ENCODE results near the gene DYRK1A.

Gene DYRK1A

DNA sequence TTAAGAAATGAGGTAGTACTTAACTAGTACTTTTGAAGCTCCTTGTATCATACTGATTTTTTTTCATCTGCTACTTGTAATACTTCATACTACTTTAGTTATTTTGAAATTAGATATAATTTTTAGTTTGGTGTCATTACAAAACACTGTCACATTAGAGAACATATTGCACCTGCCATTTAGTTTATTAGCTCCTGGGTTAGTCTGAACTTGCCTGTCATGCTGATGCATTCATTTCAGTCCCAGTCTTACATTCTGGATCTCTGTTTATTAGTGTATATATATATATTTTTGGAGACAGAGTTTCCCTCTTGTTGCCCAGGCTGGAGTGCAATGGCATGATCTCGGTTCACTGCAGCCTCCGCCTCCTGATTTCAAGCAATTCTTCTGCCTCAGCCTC, 50.3 kb downstream of the DYRK1A start:
- no peak for DNase-seq (ENCODE audit: low read depth in 2 of 2)

DNA sequence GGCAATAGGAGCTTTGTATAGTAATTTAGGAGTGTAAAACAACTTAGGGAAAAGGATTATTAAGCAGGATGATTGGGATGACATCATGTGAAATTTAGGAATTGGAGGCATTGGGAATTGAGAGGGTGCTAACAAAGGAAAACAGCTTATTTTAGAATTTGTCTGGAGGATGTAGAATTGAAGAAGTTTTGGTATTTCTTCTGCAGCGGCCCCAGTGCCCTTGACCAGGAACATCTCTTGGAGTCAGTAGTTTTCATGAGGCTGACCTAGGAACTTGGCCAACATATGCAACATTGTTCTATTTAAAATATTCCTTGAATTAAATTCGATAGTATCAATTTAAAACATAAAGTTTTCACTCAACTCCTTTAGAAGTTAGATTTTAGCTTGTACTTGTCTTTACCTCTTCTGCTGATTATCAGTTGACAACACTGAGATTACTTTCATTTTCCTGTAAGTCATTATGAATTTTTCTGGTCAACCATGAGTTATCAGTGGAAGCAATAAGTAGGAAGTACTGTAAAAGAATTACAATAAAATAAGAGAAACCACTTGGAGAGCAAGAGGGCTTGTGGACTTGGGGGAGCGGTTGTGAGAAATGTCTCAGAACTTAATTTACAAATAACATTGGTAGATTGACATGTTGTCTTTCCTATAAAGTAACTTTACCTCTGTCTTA, 52.8 kb downstream of the DYRK1A start:
- no peak for DNase-seq (ENCODE audit: low read depth in 2 of 2)

DNA sequence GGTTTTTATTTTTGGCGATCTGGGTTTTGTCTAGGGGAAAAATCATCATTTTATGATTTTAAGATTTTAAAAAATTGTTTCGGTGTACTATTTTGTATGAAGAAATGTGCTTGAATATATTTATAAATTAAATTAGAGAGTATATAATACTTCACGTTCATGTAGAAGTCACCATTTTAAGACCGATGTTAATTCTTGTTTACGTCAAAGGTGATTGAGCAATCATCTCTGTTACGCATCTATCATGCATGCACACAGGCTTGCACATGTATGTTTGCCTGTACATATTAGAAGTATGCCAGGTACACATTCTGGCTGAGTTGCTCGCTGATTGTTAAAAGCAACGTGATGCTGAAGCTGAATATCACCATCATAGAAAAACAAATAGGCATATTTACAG, 54.7 kb downstream of the DYRK1A start:
- DNase-seq (ENCODE audit: low read depth in 2 of 2), result no peak

DNA sequence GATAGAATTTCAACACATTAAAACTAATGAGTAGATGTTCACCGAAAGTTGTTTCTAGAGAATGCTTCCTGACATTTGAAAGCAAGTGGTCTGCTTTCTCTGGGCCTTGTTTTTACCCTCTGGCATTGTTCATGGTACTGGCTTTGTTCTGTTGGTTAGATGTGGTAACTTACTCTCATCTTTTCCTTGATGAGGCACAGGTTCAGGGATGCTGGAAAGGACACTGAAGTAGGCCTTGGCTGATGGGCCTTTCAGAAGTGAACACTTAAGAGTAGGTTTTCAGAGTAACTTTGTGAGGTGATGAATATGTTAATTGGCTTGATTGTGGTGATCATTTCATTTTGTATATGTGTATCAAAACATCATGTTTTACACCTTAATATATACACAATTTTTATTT, 55.8 kb downstream of the DYRK1A start:
- DNase-seq (ENCODE audit: low read depth in 2 of 2), result no peak

DNA sequence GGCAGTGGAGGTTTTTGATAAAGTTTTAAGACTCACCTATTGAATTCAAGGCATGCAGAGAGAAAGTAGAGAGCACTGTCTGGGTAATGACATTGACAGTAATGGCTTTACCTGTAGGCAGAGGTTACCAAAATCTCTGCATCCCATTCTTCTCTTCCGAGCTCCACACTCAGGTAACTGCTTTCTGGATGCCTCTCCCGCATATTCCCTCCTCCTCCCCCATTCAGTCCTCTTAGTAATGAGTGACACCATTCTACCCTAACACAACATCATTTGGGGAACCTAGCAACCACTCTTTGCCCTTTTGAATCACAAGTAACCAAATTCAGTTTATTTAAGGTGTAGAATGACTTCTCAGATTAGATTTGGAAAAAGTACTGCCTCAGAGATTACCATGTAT, 56.5 kb downstream of the DYRK1A start:
- no peak for DNase-seq (ENCODE audit: low read depth in 2 of 2)

DNA sequence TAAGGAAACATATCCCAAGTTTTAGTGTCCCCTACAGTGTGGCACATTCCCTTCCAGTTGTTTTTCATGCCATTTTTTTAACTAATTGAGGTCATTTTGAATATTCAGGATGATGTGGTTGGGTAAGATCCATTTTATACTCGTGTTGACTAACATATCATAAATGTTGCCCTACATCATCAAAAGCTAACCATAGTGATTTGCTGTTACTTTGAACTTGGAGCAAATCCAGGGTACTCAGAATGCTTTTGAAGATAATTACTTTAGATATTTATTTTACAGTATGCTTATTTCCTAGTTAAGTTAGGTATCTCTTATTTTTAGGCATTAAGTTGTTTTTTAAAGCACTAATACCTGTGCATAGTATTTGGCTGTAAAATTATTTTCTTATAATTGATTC, 57.8 kb downstream of the DYRK1A start:
- DNase-seq (ENCODE audit: low read depth in 2 of 2), result no peak

DNA sequence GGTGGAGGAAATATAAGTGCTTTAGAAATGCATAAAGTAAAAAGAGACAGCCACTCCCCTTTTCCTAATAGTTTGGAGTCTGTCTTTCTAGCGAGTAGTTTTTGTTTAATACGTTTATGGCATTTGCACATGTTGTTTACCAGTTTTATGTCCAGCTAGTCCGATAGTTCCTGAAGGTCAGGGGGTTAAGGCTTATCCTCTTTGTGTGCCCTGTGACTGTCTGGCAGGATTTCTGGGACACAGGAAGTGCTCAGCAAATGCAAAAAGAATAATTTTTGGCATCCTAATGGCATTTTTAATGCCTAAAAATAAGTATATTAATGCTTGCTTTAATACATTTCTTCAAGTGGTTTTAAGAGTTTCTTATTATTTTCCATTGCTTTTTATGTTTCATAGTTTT, 58.4 kb downstream of the DYRK1A start:
- DNase-seq (ENCODE audit: low read depth in 2 of 2), result no peak

DNA sequence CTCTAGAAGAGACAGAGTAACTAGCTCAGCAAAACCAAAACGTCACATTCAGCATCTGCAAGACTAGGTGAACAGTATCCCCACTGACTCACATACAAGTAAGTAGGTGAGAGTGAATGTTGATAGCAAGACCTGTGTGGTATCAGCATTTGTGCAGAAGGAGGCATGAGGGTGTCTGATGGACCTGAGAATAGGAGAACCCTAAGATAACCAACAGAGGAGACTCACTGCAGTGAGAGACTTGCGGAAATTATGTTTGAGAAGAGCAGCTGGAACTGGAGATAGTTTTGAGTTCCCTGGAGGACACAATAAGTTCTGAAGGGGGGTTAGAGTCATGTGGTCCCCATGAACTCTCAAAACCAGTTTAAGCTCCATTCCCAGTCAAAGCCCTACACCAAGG, 59.1 kb downstream of the DYRK1A start:
- no peak for DNase-seq (ENCODE audit: low read depth in 2 of 2)

DNA sequence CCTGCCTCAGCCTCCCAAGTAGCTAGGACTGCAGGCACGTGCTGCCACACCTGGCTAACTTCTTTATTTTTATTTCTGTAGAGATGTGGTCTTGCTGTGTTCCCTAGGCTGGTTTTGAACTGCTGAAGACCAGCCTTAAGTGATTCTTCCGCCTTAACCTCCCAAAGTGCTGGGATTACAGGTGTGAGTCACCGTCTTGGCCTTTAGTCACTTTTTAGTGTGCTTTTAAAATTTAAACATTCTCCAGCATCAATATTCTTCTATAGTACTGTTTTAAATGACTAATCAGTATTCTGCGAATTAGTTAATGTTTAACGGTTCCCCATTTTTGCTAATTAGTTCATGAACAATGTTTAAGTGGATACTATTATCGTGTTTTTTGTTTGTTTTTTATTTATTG, 60.6 kb downstream of the DYRK1A start:
- DNase-seq (ENCODE audit: low read depth in 2 of 2), result no peak

DNA sequence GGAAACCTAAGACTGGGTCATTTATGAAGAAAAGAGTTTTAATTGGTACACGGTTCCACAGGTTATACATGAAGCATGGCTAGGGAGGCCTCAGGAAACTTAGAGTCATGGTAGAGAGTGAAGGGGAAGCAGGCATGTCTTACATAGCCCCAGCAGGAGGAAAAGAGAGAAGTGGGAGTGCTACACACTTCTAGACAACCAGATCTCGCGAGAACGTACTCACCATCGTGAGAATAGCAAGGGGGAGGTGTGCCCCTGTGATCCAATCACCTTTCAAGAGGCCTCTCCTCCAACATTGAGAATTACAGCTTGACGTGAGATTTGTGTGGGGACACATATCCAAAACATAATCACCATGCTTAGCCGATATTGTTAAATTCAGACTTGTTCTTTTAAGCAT, 62.8 kb downstream of the DYRK1A start:
- DNase-seq (ENCODE audit: low read depth in 2 of 2), result no peak

DNA sequence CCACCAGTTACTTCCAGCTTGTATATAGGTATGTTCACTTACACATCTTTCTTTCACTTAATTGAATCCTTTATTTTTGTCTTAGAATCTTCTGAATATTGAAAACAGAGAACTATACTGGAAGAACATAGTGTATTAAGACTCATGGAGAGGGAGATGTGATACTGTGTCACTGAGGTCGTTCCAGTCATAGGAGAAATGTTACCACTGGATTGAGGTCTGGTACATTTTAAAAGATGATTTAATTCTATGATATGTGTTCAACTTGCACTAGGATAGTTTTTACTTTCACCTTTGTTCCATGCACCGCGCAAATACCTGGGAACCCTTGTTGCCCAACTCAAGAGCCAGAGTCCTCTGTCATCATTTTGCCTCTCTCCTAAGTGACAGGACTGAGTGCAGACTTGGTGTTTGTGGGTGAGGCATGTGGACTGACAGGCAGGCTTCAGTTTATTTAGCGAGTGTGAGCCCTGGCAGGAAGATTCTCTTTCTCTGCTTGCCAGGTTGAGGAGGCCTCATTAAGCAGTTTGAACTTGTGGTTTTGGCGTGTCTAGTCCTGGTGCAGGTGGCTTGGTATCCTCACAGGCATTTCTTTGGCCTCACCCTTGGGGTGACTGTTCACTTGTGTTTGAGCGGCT, 63.7 kb downstream of the DYRK1A start:
- no peak for DNase-seq (ENCODE audit: low read depth in 2 of 2)

DNA sequence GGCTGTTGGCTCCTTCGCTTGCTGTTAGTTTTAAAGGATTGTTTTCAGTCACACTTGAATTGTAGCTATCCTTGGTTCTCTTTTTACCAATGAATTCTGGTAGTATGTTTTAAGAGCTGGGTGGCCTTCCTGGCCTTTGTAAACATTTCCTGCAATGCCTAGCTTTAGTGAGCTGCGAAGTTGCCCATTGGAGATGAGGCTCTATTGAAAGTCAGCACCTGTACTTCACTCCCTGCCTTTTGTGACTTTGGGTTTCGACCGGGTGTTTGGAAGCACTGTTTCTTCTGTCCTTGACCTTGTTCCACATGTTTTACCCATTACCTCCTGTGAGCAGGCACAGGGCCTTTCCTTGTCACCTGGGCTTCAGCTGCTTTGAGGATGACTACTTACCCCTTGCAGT, 64.7 kb downstream of the DYRK1A start:
- no peak for DNase-seq (ENCODE audit: low read depth in 2 of 2)

DNA sequence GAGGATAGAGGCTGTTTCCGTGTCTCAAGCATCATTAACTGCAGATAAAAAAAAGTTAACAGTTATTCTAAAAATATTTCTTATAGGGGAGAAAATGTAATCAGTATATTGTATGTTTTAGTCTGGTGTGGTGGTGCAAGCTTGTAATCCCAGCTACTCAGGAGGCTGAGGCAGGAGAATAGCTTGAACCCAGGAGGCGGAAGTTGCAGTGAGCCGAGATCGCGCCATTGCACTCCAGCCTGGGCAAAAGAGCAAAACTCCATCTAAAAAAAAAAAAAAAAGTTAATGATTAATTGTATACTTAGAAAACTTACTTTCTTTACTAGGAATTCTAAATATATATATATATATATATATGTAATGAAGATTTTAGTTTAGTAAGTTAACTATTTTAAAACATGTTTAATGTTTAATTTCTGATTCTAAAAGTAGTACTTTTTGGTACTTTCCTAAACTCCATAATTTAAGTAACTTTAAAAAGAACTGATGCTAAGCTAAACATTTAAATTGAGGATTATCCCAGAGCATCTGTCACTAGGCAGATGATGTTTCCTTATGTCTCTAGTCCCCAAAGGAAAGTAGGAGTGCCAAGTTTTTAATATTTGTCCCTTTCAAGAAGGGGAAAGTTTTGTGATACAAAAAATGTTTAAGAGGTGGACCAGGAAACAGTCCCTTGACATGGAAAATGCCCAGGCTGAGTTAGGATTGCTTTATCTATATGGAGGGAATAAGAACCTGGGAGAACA, 66.3 kb downstream of the DYRK1A start:
- DNase-seq (ENCODE audit: low read depth in 2 of 2), result no peak

DNA sequence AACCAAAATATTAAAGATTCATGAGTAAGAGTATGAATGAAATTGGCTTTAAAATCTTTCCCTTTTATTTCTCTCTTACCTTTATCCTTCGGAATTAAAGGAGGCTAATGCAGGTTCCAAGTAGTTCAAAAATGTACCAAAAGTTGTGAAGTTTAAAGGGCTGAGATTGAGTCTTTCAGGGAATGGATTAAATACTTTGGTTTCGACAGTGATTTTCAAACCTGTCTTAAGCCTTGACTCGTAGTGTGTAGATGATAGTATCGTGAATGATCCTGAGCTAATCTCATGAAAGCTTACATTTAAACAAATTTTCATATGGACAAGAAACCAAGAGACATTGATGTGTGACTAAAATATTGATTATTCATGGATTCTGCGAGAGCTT, 66.9 kb downstream of the DYRK1A start:
- no peak for DNase-seq (ENCODE audit: low read depth in 2 of 2)

DNA sequence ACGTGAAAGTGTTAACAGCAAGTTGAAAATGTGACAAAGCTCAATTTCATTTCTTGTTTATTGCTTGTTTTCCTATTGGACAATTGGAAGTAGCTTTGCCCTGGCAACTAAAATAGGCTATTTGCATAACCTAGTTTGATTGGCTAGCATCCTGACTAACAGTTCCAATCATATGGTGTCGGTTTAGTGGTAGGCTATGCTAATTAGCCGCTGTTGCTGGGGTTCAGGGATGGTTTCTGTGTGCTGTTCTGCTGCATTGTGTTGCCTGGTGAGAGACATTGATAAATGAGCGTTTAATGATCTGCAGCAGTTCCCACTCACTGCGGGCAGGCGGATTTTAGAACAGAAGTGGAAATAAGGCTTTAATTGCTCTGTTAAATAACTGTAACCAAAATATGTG, 68.5 kb downstream of the DYRK1A start:
- DNase-seq (ENCODE audit: low read depth in 2 of 2), result no peak

DNA sequence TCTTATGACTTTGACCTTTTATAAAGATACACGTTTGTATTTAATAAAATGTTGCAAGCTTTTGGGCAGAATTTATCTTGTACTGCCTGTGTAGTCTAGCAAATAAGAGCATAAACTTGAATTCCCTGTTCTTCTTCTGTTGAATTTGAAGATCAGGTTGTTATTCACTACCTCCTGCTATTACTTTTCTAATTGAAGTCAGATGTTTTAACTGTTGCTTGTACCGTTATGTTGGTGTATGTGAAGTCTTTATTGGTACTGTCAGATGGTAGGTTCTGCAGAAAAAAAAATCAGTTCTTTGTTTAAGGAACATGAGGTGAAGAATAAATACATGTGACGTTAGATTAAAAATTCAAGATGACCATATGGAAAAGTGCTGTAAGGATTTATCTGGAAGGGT, 69.1 kb downstream of the DYRK1A start:
- DNase-seq (ENCODE audit: low read depth in 2 of 2), result no peak

DNA sequence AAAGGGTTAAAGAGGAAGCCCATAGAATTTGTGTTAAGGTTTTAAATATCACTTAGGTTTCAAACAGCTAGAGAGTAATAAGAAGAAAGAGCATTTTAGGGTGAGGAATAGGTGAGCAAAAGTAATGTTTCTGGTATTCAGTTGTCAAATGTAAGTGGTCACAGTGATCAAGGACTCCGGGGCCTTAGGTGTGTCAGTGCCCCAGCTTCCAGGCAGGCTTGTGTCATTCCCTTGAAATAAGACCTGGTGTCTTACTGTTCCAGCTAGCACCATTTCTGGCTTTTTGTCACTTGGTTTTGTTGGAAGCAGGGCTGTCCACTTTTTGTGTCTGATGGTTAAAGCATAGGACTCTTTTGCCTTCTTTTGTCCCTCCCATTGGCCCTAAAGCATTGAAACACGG, 69.6 kb downstream of the DYRK1A start:
- no peak for DNase-seq (ENCODE audit: low read depth in 2 of 2)

DNA sequence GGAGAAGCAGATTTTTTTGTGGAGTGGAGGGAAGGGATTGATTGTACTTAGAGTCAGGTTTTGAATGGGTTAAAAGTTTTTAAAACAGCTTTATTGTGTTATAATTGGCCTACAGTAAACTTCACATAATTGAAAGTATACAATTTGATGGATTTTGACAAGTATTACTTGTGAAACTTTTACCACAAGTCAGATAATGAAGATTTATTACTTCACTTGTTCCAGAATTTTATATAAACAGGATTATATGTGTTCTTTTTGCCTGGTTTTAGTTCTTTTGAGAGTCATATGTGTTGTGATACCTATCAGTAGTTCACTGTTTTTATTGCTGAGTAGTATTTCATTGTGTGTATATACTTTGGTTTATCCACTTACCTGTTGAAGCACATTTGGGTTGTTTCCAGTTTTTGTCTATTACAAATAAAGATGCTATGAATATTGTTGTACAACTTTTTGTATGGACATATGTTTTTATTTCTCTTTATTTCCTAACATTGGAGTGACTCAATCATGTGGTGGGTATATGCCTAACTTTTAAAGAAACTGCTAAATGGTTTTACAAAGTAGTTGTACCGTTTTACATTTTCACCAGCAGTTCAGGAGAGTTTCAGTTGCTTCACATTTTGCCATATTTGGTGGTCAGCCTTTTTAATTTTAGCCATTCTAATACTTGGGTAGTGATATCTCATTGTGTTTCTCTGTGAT, 71.0 kb downstream of the DYRK1A start:
- no peak for DNase-seq (ENCODE audit: low read depth in 2 of 2)

DNA sequence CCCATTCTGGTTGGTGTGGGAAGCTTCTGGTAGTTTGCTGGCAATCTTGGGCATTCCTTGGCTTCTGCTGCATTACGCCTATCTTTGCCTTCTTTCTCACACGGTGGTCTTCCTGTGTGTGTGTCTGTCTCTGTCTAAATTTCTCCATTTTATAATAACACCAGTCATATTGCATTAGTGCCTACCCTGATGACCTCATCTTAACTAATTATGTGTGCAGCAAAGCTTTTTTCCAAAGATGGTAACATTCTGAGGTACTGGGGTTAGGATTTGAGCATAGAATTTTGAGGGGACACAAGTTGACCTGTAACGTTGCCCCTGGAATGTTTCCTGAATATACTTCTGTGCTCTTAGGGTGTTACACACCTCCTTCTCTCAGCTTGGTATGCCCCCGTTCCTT, 77.1 kb downstream of the DYRK1A start:
- no peak for DNase-seq (ENCODE audit: low read depth in 2 of 2)

DNA sequence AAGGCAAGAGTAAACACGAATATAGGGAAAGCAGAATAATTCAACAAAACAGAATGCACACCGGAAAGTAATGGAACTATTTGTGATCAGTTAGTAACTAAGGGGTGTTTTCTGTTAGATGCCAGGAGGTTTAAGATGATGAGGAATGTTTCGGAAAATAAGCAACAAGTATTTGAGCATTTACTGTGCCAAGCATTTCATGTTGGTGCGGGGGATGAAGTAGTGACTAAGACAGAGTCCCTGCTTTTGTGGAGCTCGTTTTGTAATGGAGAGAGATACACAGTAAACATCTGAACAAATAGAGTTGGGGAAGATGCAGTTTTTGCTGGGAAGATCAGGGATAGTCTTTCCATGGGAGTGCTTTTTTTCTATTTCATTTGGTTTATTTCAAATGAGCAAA, 78.7 kb downstream of the DYRK1A start:
- no peak for DNase-seq (ENCODE audit: low read depth in 2 of 2)

DNA sequence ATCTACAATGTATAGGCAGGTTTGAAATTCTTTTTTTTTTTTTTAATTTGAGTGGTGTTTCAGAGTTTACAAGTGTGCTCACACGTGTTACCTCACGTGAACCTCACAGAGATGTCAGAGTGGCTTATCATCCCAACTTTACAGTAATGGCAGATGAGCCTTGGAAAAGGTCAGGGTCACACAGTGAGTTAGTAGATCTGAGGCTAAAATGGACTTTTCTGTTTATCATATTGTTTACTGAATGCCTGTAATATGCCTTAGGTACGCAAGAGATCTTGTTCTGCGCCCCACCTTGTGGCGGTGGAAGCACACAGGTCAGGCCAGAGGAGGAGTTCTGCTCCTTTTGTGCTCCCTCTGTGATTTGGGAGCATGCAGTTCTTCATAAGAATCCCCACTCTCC, 80.0 kb downstream of the DYRK1A start:
- no peak for DNase-seq (ENCODE audit: low read depth in 2 of 2)

DNA sequence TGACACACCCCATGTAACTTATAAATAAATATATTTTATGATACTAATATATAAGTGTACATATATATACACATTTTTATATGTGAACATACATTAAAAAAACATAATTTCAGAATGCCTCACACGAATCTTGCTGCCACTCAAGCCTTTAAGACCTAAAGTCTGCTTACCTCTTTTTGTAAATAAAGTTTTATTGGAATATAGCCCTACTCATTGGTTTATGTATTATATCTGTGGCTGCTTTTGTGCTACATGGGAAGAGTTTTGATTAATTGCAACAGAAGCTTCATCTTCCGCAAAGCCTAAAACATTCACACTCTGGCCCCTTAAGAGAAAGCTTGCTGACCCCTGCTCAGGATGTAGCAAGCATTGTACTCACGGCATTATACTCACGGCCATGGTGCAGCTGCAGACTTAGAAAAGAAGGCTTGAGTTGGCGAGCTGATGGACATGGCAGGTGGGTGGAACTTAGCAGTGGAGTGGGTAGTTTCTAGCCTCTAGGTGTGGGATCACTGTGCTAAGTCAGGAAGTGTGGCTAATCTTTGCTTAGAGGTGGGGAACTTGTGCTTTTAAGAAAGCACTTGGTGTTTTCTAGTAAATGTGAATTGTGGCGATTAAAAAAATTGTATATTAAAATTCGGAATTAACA, 80.8 kb downstream of the DYRK1A start:
- DNase-seq (ENCODE audit: low read depth in 2 of 2), result no peak

All from activated CD8-positive, alpha-beta memory T cell treated with anti-CD3 and anti-CD28 coated beads for 4 hours (primary cell).